ENCODE data around the gene RTN3. TPM values are rescaled to one million over a fixed set of nuclear protein-coding genes. Genes with fewer than 3 reads are reported as not detected.
A peak's percentile ranks its signal among the peaks of the same experiment; 100 is the strongest.
"Not testable (repeated sequence)": the region's sequence is repeated elsewhere in the genome, so short reads cannot be mapped to it uniquely, and the experiment has no call there.

The RTN3 gene
- polyA plus RNA-seq, 3 donors, result 156 to 180 (median 173) TPM

- DNase-seq (ENCODE audit: extremely low read depth in 1 of 11, low read depth in 9 of 11, low spot score in 4 of 11), result peak in 1 of 11 donors; percentile 32
Measured at GRCh38 chr11:63762654-63763495, 81.6 kb downstream of the RTN3 start.

GRCh38 chr11:63763496-63764339 lies 82.4 kb downstream of the RTN3 start:
- DNase-seq (ENCODE audit: extremely low read depth in 1 of 11, low read depth in 9 of 11, low spot score in 4 of 11), result peak in 2 of 11 donors; percentile 26 to 36

- no peak for DNase-seq (ENCODE audit: extremely low read depth in 1 of 11, low read depth in 9 of 11, low spot score in 4 of 11)
Measured at GRCh38 chr11:63764340-63764678, 83.0 kb downstream of the RTN3 start.

GRCh38 chr11:63764679-63765647 lies 83.7 kb downstream of the RTN3 start:
- peak in 1 of 11 donors; percentile 27 for DNase-seq (ENCODE audit: extremely low read depth in 1 of 11, low read depth in 9 of 11, low spot score in 4 of 11)

- DNase-seq (ENCODE audit: extremely low read depth in 1 of 11, low read depth in 9 of 11, low spot score in 4 of 11), result no peak
Measured at GRCh38 chr11:63765688-63766241, 84.5 kb downstream of the RTN3 start.

- DNase-seq (ENCODE audit: extremely low read depth in 1 of 11, low read depth in 9 of 11, low spot score in 4 of 11), result no peak
Measured at GRCh38 chr11:63766531-63767235, 85.4 kb downstream of the RTN3 start.

GRCh38 chr11:63767267-63767564 lies 85.9 kb downstream of the RTN3 start:
- DNase-seq (ENCODE audit: extremely low read depth in 1 of 11, low read depth in 9 of 11, low spot score in 4 of 11), result no peak

- peak in 4 of 11 donors; percentile 47 to 59 (median 58) for DNase-seq (ENCODE audit: extremely low read depth in 1 of 11, low read depth in 9 of 11, low spot score in 4 of 11)
Measured at GRCh38 chr11:63767565-63768236, 86.4 kb downstream of the RTN3 start.

- peak in 4 of 11 donors; percentile 57 to 71 (median 66) for DNase-seq (ENCODE audit: extremely low read depth in 1 of 11, low read depth in 9 of 11, low spot score in 4 of 11)
Measured at GRCh38 chr11:63768237-63769041, 87.1 kb downstream of the RTN3 start, which contains the start of gene ZFTA. Gene ZFTA (minus strand): TSS chr11:63768775. CDS start chr11:63768622, 153 bp downstream.

- no peak for DNase-seq (ENCODE audit: extremely low read depth in 1 of 11, low read depth in 9 of 11, low spot score in 4 of 11)
Measured at GRCh38 chr11:63769042-63769713, 87.9 kb downstream of the RTN3 start.

GRCh38 chr11:63769714-63770455 lies 88.6 kb downstream of the RTN3 start:
- no peak for DNase-seq (ENCODE audit: extremely low read depth in 1 of 11, low read depth in 9 of 11, low spot score in 4 of 11)

GRCh38 chr11:63770763-63771162 lies 89.5 kb downstream of the RTN3 start:
- DNase-seq (ENCODE audit: extremely low read depth in 1 of 11, low read depth in 9 of 11, low spot score in 4 of 11), result no peak

GRCh38 chr11:63771741-63772318 lies 90.5 kb downstream of the RTN3 start:
- not testable (repeated sequence) for DNase-seq (ENCODE audit: extremely low read depth in 1 of 11, low read depth in 9 of 11, low spot score in 4 of 11)

- DNase-seq (ENCODE audit: extremely low read depth in 1 of 11, low read depth in 9 of 11, low spot score in 4 of 11), result no peak
Measured at GRCh38 chr11:63775191-63775590, 93.9 kb downstream of the RTN3 start.

GRCh38 chr11:63779039-63779438 lies 97.7 kb downstream of the RTN3 start:
- no peak for DNase-seq (ENCODE audit: extremely low read depth in 1 of 11, low read depth in 9 of 11, low spot score in 4 of 11)
